GM21360 (cell line): ENCODE data around the gene YJEFN3.

Experiments
- ATAC-seq: cut with Tn5 transposase; IDR thresholded peaks from one replicate; pipeline ENCODE4 v1.9.1; 2021; ENCODE audit warnings: mild to moderate bottlenecking, moderate library complexity; ENCODE audit not compliant: unreplicated experiment

The YJEFN3 gene

GRCh38 chr19:19495614-19496603 lies 32.8 kb upstream of the YJEFN3 start:
- no peak for ATAC-seq

- no peak for ATAC-seq
Observed at GRCh38 chr19:19498255-19498991, 30.3 kb upstream of the YJEFN3 start.

DNA sequence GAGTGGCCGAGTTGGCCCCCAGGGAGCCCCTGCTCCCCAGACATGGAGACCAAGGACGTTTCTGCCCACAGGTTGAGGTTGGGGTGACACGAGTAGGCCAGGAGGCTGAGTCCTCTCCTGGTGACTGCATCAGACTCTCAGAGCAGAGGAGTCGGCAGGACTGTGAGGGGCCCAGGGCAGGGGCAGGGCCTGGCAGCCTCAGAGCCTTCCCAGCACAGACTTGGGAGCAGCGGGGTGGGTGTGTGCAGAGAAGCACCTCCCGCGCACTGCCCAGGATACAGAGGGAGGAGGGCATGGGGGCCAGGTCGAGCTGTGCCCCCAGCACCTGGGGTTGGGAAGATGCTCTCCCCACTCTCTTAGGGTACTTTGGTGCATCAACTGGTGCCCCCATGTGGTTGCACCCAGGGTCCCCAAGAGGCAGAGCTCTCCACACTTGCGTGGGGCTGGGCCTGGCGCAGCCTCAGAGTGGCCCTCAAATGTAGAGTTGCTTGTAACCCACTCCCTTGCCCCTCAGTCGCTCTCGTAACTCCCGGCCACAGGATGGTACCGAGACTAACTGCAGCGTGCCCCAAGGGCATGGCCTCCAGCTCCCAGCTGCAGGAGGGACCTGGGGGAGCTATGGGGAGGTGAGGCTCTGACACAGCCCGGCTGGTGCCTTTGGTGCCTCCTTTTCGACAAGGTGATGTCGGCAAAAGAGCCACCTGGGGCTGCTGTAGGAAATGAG lies 29.3 kb upstream of the YJEFN3 start:
- ATAC-seq, result no peak

GRCh38 chr19:19500975-19501644 lies 27.6 kb upstream of the YJEFN3 start:
- ATAC-seq, result no peak

- no peak for ATAC-seq
Observed at GRCh38 chr19:19501798-19502197, 26.9 kb upstream of the YJEFN3 start.

GRCh38 chr19:19502281-19502680 lies 26.4 kb upstream of the YJEFN3 start:
- ATAC-seq, result no peak

DNA sequence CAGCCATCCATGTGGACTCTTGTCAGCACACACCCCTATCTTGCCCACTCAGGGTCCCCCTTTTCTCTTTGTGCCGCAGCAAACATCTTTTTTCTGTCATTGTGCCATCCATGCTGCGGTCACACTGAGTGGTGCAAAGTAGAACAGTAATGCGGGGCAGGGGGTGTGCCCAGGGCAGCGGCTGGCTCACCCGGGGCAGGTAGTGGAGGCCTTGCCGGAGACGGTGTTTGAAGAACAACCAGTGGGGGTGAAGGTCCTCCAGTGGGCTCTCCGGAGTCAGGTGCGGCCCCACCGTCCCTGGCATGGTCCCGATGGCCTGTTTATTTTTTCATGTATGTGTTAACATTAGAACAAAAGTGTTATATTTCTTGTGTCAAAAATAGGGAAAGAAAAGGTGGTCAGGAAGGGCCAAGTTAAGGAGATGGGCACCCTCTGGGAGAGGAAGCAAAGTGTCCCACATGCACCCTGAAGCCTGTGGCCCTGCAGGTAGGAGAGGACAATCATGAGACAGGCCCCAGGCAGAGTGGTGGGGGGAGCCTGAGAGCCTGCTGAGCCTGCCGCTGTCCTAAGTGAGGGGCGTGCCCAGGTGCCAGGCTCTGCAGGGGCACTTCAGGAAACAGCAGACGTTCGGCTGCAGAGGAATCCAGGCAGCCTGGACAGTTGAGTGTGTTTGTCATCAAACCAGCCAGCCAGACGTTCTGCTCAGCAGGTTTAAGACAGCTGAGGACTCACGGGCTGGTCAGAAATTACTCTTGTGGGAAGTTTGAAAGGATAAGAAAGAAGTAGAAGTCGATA lies 25.7 kb upstream of the YJEFN3 start:
- ATAC-seq, result no peak

GRCh38 chr19:19504754-19505668 lies 23.7 kb upstream of the YJEFN3 start:
- ATAC-seq, result no peak

DNA sequence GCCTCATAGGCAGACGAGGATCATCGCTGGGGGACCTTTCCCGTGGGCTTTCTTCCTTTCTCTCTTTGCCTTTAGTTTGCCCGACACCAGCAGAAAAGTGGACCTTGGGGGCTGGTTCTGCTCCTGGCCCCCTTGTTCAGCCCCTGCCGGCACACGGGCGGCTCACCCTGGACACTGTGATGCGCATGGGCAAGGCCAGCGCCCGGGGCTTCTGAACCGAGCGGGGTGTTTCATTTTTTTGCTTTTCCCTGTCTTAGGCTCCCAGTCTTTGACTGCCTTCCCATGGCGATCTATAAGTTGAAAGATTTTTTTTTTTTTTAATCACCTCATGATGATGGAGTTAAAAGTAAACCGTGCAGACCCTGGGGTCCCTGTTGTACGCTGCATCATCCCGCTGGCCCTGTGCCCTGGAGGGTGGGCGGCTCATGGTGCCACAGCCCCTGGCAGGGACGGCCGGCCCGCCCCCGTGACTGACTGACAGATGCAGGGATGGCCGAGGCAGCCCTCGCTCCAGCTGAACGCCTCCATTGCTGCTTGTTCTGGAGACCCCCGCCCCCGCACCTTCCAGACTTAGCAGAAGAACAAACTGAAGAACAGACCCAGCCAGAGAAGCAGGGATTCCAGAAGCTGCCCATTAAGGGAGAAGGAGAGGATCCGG lies 22.9 kb upstream of the YJEFN3 start:
- ATAC-seq, result no peak

DNA sequence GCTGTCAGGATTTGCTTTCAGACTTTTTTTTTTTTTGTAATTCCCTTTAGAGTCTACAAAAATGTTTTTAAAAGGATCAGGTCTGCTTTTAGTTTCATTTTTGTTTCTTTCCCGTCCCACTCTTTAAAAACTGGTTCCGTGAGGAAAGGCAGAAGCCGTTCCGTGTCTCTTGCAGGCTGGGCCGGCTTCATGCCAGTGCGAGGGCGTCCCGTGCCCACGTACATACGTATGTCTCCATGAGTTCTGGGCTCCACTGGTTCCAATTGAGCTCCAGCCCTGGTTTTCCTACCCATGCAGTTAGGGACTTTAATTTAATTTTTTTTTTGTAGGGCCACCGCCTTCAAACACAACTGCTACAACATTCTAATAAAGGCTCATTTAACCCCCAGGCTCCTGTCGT lies 22.1 kb upstream of the YJEFN3 start:
- no peak for ATAC-seq

DNA sequence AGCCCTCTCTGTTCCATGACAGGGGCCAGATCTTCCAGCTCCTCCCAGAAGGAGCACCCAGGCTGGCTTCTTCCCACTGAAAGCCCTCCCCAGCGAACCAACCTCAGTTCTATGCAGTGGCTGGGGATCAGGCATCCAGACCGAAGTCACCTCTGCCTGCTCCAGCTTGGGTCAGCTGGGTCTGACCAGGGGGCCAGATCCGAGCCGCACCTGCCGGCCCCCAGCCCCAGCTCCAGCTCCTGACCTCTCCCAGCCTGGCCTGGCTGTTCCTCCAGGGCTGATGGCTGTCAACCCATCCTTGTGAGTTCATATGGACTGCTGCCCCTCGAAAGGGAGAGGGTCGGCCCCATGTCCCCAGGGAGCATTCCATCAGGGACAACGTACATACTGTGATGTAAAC lies 21.4 kb upstream of the YJEFN3 start:
- ATAC-seq, result no peak

DNA sequence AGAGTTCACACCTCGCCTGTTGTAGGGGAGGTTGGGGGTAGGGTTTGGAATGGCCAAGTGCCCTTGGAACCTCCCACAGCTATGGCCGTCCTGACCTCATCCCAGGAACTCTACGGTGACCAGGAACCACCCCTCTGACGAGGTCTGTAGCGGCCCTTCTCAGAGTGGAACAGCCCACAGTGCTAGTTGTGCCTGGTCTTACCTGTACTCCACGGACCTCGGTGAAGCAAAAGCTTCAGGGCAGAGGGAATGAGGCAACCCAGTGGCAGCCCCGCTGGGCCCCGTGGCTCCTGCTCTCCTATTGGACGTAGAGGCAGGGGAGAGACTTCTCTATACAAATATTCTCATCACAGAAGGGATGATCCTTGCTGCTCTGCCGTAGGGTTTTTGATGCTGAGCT lies 20.5 kb upstream of the YJEFN3 start:
- no peak for ATAC-seq

- ATAC-seq, result no peak
Observed at GRCh38 chr19:19510432-19510831, 18.3 kb upstream of the YJEFN3 start.

DNA sequence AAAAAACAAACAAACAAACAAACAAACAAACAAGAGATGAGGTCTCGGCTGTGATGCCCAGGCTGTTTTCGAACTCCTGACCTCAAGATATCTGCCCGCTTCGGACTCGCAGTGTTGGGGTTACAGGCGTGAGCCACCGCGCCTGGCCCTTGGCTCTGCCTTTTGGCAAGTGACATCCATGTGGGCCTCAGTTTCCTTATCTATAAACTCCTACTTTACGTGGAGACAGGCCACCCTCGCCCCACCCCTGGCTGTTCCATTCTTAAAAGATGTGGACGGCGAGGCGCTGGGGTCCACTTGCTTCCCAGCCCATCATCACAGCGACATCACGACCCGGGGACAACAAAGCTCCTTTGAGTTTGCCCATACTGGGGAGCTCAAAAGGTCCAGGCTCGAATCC lies 15.0 kb upstream of the YJEFN3 start:
- no peak for ATAC-seq

DNA sequence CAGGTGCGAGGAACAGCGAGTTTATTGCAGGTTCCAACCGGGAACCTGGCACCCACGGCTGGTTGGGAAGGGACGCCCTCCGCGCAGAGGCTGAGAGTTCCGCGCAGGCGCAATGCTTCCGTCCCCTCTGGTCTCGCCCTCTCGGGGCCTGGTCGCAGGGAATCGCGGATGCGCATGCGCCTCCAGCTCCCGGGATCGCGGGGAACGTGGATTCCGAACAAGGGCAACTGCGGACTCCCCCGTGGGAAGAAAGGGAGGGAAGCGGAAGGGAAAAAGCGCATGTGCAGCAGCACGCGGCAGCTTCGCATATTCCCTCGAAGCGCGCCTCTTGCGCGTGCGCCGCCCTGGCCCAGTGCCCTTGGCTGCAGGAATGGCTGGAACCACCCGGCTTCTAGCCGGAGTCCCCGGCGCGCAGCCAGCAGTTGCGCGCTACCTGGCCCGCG lies 14.5 kb upstream of the YJEFN3 start:
- no peak for ATAC-seq

DNA sequence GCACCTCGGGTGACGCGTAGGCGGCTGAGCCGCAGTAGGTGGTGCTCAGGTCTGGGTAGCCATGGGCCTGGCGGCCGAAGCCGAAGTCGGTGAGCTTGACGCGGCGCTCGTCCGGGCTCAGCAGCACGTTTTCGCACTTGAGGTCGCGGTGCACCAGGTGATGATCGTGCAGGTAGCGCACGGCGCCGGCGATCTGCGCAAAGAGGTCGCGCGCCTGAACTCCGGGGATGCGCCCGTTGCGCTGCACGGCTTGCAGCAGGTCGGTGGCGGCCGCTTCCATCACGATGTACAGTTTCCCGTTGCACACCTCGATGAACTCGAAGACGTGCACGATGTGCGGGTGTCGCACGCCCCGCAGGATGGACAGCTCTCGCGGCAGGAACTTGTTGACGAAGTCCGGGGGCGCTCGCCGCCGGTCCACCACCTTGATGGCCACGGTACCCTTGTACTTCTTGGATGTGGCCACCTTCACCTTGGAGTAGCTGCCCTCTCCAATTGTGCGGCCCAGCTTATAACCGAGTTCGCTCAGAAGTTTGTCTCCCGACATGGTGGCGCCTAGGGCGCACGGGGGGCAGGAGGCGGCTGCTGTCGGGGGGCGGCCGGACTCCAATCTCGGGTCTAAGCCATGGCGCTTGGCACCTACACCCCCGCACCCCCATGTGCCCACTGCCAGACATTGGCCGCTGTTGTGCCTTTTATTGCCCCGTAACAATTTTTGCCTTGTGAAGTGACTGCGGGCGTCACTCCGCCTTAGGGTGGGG lies 13.7 kb upstream of the YJEFN3 start, which contains the start of gene TSSK6:
TSSK6 (minus strand) TSS at position 668 of the 761 bp plus-strand sequence; CDS start at position 547, 121 bp downstream.
- ATAC-seq, result no peak
